T-cell (primary cell): ENCODE measurements around the gene IFT57. TPM values are rescaled to one million over a fixed set of nuclear protein-coding genes. Genes with fewer than 3 reads are reported as not detected.
A peak's percentile ranks its signal among the peaks of the same experiment; 100 is the strongest.

Experiments used
- ATAC-seq, 4 experiments: fragments of 200-7000 bp in 3 of 4; fragments of 150-1000 bp in 1 of 4; cut with Tn5 transposase; replicated peaks in 1 of 4; 1 replicate in 3 of 4; 2 replicates in 1 of 4; pipeline ENCODE4 v1.10.0; 2021; ENCODE audit warnings: moderate library complexity in 3 of 4, mild to moderate bottlenecking in 2 of 4, moderate number of reproducible peaks in 1 of 4
- CTCF ChIA-PET, 2 donors: fragments of 300-600 bp; sonication (Branson Sonifier 250); formaldehyde crosslinking; loops; one replicate each; lab custom pipeline; 2022; ENCODE audit warnings: antibody characterized with exemption in 2 of 2; lab: Charles Lee
- POLR2A ChIA-PET, 2 donors: fragments of 300-600 bp; sonication (Branson Sonifier 250); formaldehyde crosslinking; loops; one replicate each; lab custom pipeline; 2022; ENCODE audit warnings: antibody characterized with exemption in 2 of 2; lab: Charles Lee
- DNase-seq, 35 experiments: peaks; one replicate each; pipeline versions ENCODE4 v3.0.0 to v3.0.0-alpha.2; 2013 to 2023
- H3K27ac ChIP-seq: one replicate; pipeline ENCODE4 v1.5.1; 2013; ENCODE audit warnings: low read length
- H3K27me3 ChIP-seq, 2 experiments: replicated peaks in 1 of 2; 1 replicate in 1 of 2; 2 replicates in 1 of 2; pipeline versions ENCODE4 v1.6.1 to v1.7.0; 2013; ENCODE audit warnings: low read length in 1 of 2, mixed read lengths in 1 of 2; ENCODE audit not compliant: control insufficient read depth in 2 of 2, insufficient read depth in 2 of 2; ENCODE audit errors: extremely low read depth in 1 of 2
- H3K36me3 ChIP-seq, 2 donors: 1 replicate in 1 of 2; 2 replicates in 1 of 2; pipeline versions ENCODE4 v1.6.1 to v1.7.0; 2013; ENCODE audit warnings: low read length in 1 of 2; ENCODE audit not compliant: control insufficient read depth in 2 of 2, insufficient read depth in 1 of 2; ENCODE audit errors: extremely low read depth in 1 of 2
- H3K4me1 ChIP-seq, 2 experiments: 1 replicate in 1 of 2; 2 replicates in 1 of 2; pipeline versions ENCODE4 v1.6.1 to v1.7.0; 2013; ENCODE audit warnings: low read length in 2 of 2, mixed read lengths in 1 of 2; ENCODE audit not compliant: insufficient read depth in 2 of 2, control insufficient read depth in 1 of 2; ENCODE audit errors: extremely low read depth in 1 of 2
- H3K4me3 ChIP-seq, 2 donors: 1 replicate in 1 of 2; 2 replicates in 1 of 2; pipeline versions ENCODE4 v1.5.1 to v1.7.0; 2013; ENCODE audit warnings: mild to moderate bottlenecking in 2 of 2, low read length in 1 of 2, moderate library complexity in 1 of 2; ENCODE audit not compliant: control insufficient read depth in 1 of 2; ENCODE audit errors: extremely low read depth in 1 of 2
- H3K9me3 ChIP-seq: 2 replicates; pipeline ENCODE4 v1.7.0; 2013
- H3K27ac Mint-ChIP-seq, 2 donors: one replicate each; pipeline ENCODE4 v1.8.0; 2020 to 2021; ENCODE audit warnings: mild to moderate bottlenecking in 2 of 2, mixed read lengths in 2 of 2
- H3K27me3 Mint-ChIP-seq, 2 donors: one replicate each; pipeline ENCODE4 v1.8.0; 2021 to 2022; ENCODE audit warnings: mixed read lengths in 2 of 2
- H3K36me3 Mint-ChIP-seq: one replicate; pipeline ENCODE4 v1.8.0; 2021; ENCODE audit warnings: mixed read lengths
- H3K4me1 Mint-ChIP-seq, 3 donors: one replicate each; pipeline ENCODE4 v1.8.0; 2020 to 2022; ENCODE audit warnings: mixed read lengths in 3 of 3, mild to moderate bottlenecking in 1 of 3
- H3K4me3 Mint-ChIP-seq, 3 donors: one replicate each; pipeline ENCODE4 v1.8.0; 2020 to 2022; ENCODE audit warnings: mild to moderate bottlenecking in 3 of 3, mixed read lengths in 3 of 3, moderate library complexity in 3 of 3
- H3K9me3 Mint-ChIP-seq, 3 donors: one replicate each; pipeline ENCODE4 v1.8.0; 2020 to 2022; ENCODE audit warnings: mixed read lengths in 3 of 3
- WGBS: methylation state at CpG from one replicate; pipeline ENCODE4 v1.1.5; 2013; ENCODE audit warnings: missing lambda C conversion rate; ENCODE audit not compliant: insufficient coverage; 5-methylcytosine and 5-hydroxymethylcytosine counted together
- total RNA-seq, 35 experiments: library from RNA in 6 of 35; stranded (reverse) in 6 of 35; fragments of 120-200 nt in 1 of 35; gene quantifications; one replicate each; pipeline versions ENCODE4 v1.2.1 to v1.2.4 and lab custom pipeline; 2013 to 2026

IFT57 gene
- total RNA-seq, 5 donors from 2014 or later (not counting 1 experiment from before 2014, with no cell fraction given): 24.8 to 36.7 (median 30.0) TPM

DNA sequence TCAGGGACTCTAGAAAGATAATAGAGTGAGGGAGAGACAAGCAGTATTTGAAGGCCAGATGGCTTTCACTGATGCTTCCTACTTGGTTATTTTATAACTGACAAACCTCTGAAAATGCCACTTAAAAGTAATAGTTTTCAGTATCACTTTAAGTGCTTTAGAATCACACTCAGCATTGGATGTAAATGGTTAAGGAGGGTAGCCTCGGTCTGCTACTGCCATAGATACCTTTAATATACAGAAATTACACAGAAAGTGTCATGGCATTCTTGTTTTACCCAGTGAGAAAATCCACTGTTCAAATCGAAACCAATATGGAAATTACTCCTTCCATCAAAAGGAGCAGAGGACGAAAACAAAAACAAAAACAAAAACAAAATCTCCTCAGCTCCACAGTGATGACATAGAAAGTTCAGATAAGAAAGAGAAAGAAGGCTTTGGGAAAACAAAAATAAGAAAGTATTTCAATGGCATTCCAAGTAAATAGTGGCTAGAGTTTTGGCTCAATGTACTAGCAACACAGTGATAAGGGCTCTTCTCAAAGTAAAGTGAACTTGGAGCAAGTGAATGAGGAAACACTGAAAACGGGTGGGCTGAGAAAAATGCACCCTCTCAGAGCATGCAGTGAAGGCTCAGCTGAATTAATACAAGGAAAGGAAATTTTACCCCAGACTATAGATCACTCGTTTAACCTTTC is 88.2 kb downstream of the IFT57 start:
- ChIA-PET POLR2A (interaction anchor here (0.6 to 2.0 kb wide), 5 partner anchors 8 to 68 kb away, joined by 3 to 11 read pairs (median 4); no protein-coding TSS in a partner anchor), CTCF (interaction anchor here in 1 of 2 donors (0.6 to 1.1 kb wide), 2 partner anchors 271 to 557 kb away, joined by 3 read pairs; no protein-coding TSS in a partner anchor)
- DNase-seq: no peak
- Mint-ChIP-seq H3K27me3 (no peaks in the 10 kb centered on the region), H3K4me3 (peak overlapping the region; percentile 62 to 70 (median 67)), H3K27ac (peak overlapping the region; percentile 79 to 89), H3K36me3 (peaks cover 54% of the 10 kb centered on the region), H3K9me3 (no peaks in the 10 kb centered on the region), H3K4me1 (peaks cover 77 to 84% (median 80%) of the 10 kb centered on the region in 3 donors)
- Histone ChIP-seq H3K36me3 (peaks cover 0 to 14% of the 10 kb centered on the region in 2 donors), H3K4me3 (peak overlapping the region in 1 of 2 donors; percentile 26), H3K27ac (peak overlapping the region; percentile 50), H3K9me3 (no peaks in the 10 kb centered on the region), H3K27me3 (no peaks in the 10 kb centered on the region), H3K4me1 (peaks cover 17 to 22% of the 10 kb centered on the region in 2 experiments)
- WGBS: no CpG with 5 or more reads among the region's 5 CpGs
- peak; percentile 24 to 51 (median 46) for ATAC-seq

- H3K36me3 Mint-ChIP-seq: peaks cover 56% of the 10 kb centered on the region
- peaks cover 0 to 7% (median 0%) of the 10 kb centered on the region in 3 donors for H3K9me3 Mint-ChIP-seq
- peaks cover 2% of the 10 kb centered on the region for H3K9me3 ChIP-seq
- peaks cover 83 to 91% (median 89%) of the 10 kb centered on the region in 3 donors for H3K4me1 Mint-ChIP-seq
- no peaks in the 10 kb centered on the region for H3K27me3 ChIP-seq
- no peaks in the 10 kb centered on the region for H3K27me3 Mint-ChIP-seq
- POLR2A ChIA-PET: interaction anchor here (0.6 kb wide), 2 partner anchors 19 to 547 kb away, joined by 3 to 4 read pairs; no protein-coding TSS in a partner anchor
- H3K36me3 ChIP-seq: peaks cover 0 to 14% of the 10 kb centered on the region in 2 donors
- no peak for DNase-seq
- ATAC-seq: no peak
- no peak overlapping the region for H3K4me3 ChIP-seq
- H3K27ac ChIP-seq: peak overlapping the region; percentile 50
- H3K27ac Mint-ChIP-seq: peak overlapping the region; percentile 79 to 89
- peak overlapping the region; percentile 37 to 62 (median 49) for H3K4me3 Mint-ChIP-seq
- H3K4me1 ChIP-seq: peaks cover 26 to 32% of the 10 kb centered on the region in 2 experiments
- CTCF ChIA-PET: interaction anchor here in 1 of 2 donors (0.6 to 1.1 kb wide), 3 partner anchors 272 to 702 kb away, joined by 3 to 4 read pairs (median 3); no protein-coding TSS in a partner anchor
These were observed 89.2 kb downstream of the IFT57 start for GRCh38 chr3:108133048-108133369.

DNA sequence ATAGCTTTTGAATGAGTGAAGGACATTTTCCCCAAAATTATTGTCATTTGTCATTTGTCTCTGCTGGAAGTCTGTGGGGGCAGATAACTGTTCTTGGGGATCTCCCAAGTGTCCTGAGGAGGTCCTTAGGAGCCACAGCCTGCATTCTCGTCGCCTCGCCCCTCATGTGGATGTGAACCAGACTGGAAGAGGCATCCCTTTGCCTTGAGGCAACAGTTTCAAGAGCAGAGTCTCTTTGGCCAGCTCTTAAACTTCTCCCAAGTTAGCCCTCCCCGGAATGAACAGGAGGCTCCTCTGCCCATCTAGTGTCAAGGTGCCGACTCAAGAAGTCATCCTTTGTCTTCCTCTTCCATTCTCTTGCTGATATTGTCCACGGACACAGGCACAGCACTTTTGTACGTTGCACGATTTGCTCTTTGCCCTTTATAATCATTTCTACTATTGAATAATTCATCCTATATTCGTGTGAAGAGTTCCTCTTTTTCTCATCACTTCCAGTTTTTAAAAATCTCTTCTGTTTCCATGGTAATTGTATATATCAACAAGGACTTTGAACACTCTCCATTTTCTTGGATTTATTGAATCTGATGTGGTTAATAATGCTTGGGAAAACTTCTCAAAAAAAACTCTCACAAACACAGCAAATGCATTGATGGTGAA is 90.6 kb downstream of the IFT57 start:
- ATAC-seq: no peak
- ChIA-PET POLR2A (interaction anchor here in 1 of 2 donors (0.5 to 0.6 kb wide), 2 partner anchors 39 to 60 kb away, joined by 3 to 10 read pairs; no protein-coding TSS in a partner anchor), CTCF (interaction anchor here (0.6 to 0.8 kb wide), 2 partner anchors 8 to 39 kb away, joined by 3 read pairs; no protein-coding TSS in a partner anchor)
- Histone ChIP-seq H3K9me3 (peaks cover 2% of the 10 kb centered on the region), H3K27me3 (no peaks in the 10 kb centered on the region), H3K4me1 (peaks cover 35 to 44% of the 10 kb centered on the region in 2 experiments), H3K4me3 (no peak overlapping the region), H3K36me3 (peaks cover 0 to 10% of the 10 kb centered on the region in 2 donors), H3K27ac (no peak overlapping the region)
- H3K4me1 Mint-ChIP-seq: peaks cover 90 to 95% (median 91%) of the 10 kb centered on the region in 3 donors
- peaks cover 48% of the 10 kb centered on the region for H3K36me3 Mint-ChIP-seq
- WGBS: 88% methylated on average over 5 of the region's 9 CpGs
- peaks cover 0 to 7% (median 0%) of the 10 kb centered on the region in 3 donors for H3K9me3 Mint-ChIP-seq
- DNase-seq: no peak
- peak overlapping the region in 1 of 3 donors; percentile 62 for H3K4me3 Mint-ChIP-seq
- H3K27ac Mint-ChIP-seq: peak overlapping the region; percentile 30 to 52
- H3K27me3 Mint-ChIP-seq: no peaks in the 10 kb centered on the region

DNA sequence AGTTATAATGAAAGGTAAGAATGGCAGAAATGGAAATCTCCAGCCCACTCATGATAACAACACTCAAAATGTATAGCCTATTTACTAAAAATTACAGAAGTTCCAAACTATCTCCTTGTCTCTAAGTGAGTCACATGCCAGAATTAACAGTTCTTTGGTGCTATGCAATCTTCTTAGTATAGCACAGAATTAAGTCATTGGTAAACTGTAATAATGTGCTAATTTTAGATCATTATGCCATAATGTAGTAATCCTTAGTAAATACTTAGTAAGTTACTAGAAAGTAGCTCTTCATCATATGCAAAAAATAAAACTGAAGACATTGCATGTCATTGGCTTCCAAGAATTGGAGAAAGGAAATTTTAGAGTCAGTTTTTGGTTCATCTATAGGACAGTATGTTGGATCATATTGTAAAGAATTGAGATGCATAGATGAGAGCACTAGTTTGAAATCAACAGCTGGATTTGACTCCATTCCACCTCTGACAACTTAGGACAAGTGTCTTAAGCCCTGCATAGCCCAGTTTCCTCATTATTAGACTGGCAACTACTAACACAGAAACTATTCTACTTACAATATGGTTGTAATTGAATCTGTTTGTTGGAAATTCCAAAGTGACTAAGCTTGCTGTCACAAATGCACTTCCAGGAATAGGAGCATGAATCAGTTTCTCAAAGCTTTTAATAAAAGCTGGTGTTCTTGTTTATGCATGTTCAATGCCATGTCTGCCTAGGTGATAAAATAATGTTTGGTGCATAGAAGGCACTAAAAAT is 91.3 kb downstream of the IFT57 start:
- Mint-ChIP-seq H3K36me3 (peaks cover 41% of the 10 kb centered on the region), H3K9me3 (peaks cover 0 to 7% (median 0%) of the 10 kb centered on the region in 3 donors), H3K4me3 (peak overlapping the region in 1 of 3 donors; percentile 62), H3K27me3 (no peaks in the 10 kb centered on the region), H3K27ac (peak overlapping the region; percentile 10 to 52), H3K4me1 (peaks cover 89 to 96% (median 91%) of the 10 kb centered on the region in 3 donors)
- no peak overlapping the region for H3K27ac ChIP-seq
- peaks cover 0 to 7% of the 10 kb centered on the region in 2 donors for H3K36me3 ChIP-seq
- ChIA-PET POLR2A (interaction anchor here in 1 of 2 donors (0.5 to 0.6 kb wide), 2 partner anchors 38 to 61 kb away, joined by 3 to 10 read pairs; no protein-coding TSS in a partner anchor), CTCF (interaction anchor here in 1 of 2 donors (0.8 kb wide), 1 partner anchor 9 kb away, joined by 3 read pairs; no protein-coding TSS in a partner anchor)
- DNase-seq (no peak), ATAC-seq (no peak)
- peaks cover 2% of the 10 kb centered on the region for H3K9me3 ChIP-seq
- no peaks in the 10 kb centered on the region for H3K27me3 ChIP-seq
- peaks cover 39 to 51% of the 10 kb centered on the region in 2 experiments for H3K4me1 ChIP-seq
- no peak overlapping the region for H3K4me3 ChIP-seq

DNA sequence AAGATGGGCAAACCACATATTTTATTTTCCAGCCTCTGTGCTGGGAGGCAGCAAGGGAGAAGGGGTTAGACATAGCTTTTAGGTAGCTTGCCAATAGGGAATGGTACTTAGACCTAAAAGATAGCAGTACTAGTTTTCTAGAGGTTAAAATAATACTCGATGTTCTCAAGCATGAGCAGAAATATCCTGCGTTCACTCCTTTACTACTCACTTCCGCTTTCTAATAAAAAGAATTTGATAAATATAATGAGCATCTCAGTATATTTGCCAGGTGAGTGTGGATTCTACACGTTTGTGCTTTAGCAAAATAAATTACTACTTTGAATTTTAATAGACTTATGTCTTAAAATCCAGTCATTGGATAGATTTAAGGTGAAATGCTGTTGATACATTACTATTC is 92.0 kb downstream of the IFT57 start:
- Histone ChIP-seq H3K36me3 (peaks cover 0 to 2% of the 10 kb centered on the region in 2 donors), H3K27ac (no peak overlapping the region), H3K4me3 (no peak overlapping the region), H3K9me3 (peaks cover 2% of the 10 kb centered on the region), H3K27me3 (no peaks in the 10 kb centered on the region), H3K4me1 (peaks cover 44 to 56% of the 10 kb centered on the region in 2 experiments)
- Mint-ChIP-seq H3K36me3 (peaks cover 35% of the 10 kb centered on the region), H3K27me3 (no peaks in the 10 kb centered on the region), H3K4me3 (peak overlapping the region in 1 of 3 donors; percentile 4), H3K4me1 (peaks cover 90 to 96% (median 91%) of the 10 kb centered on the region in 3 donors), H3K27ac (peak overlapping the region; percentile 28 to 53), H3K9me3 (peaks cover 0 to 7% (median 0%) of the 10 kb centered on the region in 3 donors)
- WGBS: no CpG with 5 or more reads among the region's 4 CpGs
- no peak for ATAC-seq
- CTCF ChIA-PET: no interaction called here
- POLR2A ChIA-PET: no interaction called here
- no peak for DNase-seq
